HL-60 (cell line): ENCODE data around the gene ZP4.

ENCODE experiments used
- DNase-seq, 2 experiments: peaks; one replicate each; pipeline ENCODE4 v3.0.0-alpha.2; 2010 to 2020; ENCODE audit warnings: low read depth in 1 of 2, low spot score in 1 of 2
- H3K27ac ChIP-seq: fragments of 250-450 bp; sonication (Bioruptor Pico); replicated peaks from 2 replicates; pipeline ENCODE4 v1.5.1; 2020; ENCODE audit warnings: mild to moderate bottlenecking, moderate library complexity
- H3K27me3 ChIP-seq: fragments of 250-450 bp; sonication (Bioruptor Pico); 2 replicates; pipeline ENCODE4 v1.5.1; 2021; ENCODE audit warnings: mild to moderate bottlenecking, moderate library complexity; ENCODE audit not compliant: insufficient read depth, poor library complexity, severe bottlenecking
- H3K4me3 ChIP-seq: replicated peaks from 2 replicates; pipeline ENCODE4 v1.5.1; 2011; ENCODE audit warnings: mild to moderate bottlenecking, control low read depth, low read length; ENCODE audit not compliant: insufficient read depth
- CTCF ChIP-seq: IDR thresholded peaks from one replicate; pipeline ENCODE4 v1.5.1; 2011; ENCODE audit warnings: low read length, control low read depth, inconsistent platforms; ENCODE audit not compliant: insufficient read depth
- GABPA ChIP-seq: IDR thresholded peaks from 2 replicates; pipeline ENCODE4 v1.6.1; 2012; ENCODE audit warnings: low read depth
- POLR2AphosphoS5 ChIP-seq: IDR thresholded peaks from 2 replicates; pipeline ENCODE4 v1.6.1; 2012; ENCODE audit warnings: low read depth
- REST ChIP-seq: IDR thresholded peaks from 2 replicates; pipeline ENCODE4 v1.6.1; 2012; ENCODE audit warnings: low read depth; ENCODE audit not compliant: insufficient replicate concordance
- SPI1 ChIP-seq: IDR thresholded peaks from 2 replicates; pipeline ENCODE4 v1.6.1; 2012; ENCODE audit warnings: low read depth, mild to moderate bottlenecking, borderline replicate concordance

Gene ZP4

GRCh38 chr1:237932816-237933215 lies 42.1 kb upstream of the ZP4 start:
- Histone ChIP-seq H3K27ac (no peak overlapping the region), H3K4me3 (no peak overlapping the region), H3K27me3 (peaks cover 2% of the 10 kb centered on the region)
- no peak for DNase-seq
- TF ChIP-seq POLR2AphosphoS5 = no peak
- no peak for TF ChIP-seq GABPA
- TF ChIP-seq SPI1 = no peak
- no peak for TF ChIP-seq REST

- no peak for TF ChIP-seq POLR2AphosphoS5
- no peak for TF ChIP-seq REST
- TF ChIP-seq CTCF = no peak
- no peak for TF ChIP-seq GABPA
- no peak for TF ChIP-seq SPI1
- peaks cover 2% of the 10 kb centered on the region for H3K27me3 ChIP-seq
- no peak overlapping the region for H3K4me3 ChIP-seq
- DNase-seq = no peak
- no peak overlapping the region for H3K27ac ChIP-seq
Measured at GRCh38 chr1:237931581-237931980, 40.9 kb upstream of the ZP4 start.

- DNase-seq = no peak
- Histone ChIP-seq H3K27me3 (peaks cover 2% of the 10 kb centered on the region), H3K27ac (no peak overlapping the region), H3K4me3 (no peak overlapping the region)
- no peak for TF ChIP-seq SPI1
- TF ChIP-seq REST = no peak
- no peak for TF ChIP-seq GABPA
- TF ChIP-seq POLR2AphosphoS5 = no peak
- TF ChIP-seq CTCF = no peak
Measured at GRCh38 chr1:237927198-237927597, 36.5 kb upstream of the ZP4 start.
